ENCODE results near the gene TLL1. TPM values are rescaled to one million over a fixed set of nuclear protein-coding genes. Genes with fewer than 3 reads are reported as not detected.
A peak's percentile ranks its signal among the peaks of the same experiment; 100 is the strongest.

The TLL1 gene
- polyA plus RNA-seq, 1 donor: 1.7 TPM

DNA sequence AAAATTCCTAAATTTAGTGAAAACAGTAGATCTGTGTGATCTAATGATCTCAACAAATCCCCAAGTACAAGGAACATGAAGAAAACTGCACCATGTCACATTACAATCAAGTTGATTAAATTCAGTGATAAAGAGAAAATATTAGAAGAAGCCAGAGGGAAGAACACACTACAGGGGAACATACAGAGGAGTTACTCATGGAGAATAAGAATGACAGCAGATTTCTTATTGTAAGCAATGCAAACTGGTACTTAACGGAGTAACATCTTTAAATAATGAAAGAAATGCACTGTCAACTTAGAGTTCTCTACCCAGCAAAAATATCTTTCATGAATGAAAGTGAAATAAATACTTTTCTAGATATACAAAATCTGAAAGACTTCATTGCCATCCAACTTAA is 21.1 kb downstream of the TLL1 start:
- DNase-seq: no peak

DNA sequence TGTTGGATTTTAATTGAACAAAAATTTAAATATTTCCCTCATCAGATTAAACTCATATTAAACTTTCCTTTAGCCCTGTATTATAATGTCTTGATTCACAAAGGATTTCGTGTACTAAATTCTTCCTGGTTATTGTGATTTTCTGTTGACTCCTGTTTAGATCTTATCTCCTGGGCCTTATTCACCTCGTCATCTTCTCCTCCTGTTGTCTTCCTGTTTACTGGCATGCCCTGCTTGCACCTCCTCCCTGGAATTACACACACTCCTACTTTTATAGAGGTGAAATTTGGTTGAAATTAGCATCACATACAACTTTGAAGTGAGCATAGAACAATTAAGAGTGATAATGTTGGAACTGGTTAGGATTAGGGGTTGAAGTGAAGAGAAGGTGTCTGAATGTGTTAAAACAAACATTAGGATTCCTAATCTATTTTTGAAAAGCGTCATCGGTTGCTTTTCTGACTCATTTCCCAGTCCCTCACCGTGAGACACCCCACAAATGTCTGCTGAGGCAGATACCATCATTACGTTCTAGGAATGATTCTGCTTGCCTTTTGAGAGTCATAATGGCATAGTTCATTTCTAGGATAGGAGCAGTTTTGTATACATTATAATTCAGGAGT is 32.5 kb downstream of the TLL1 start:
- no peak for DNase-seq

DNA sequence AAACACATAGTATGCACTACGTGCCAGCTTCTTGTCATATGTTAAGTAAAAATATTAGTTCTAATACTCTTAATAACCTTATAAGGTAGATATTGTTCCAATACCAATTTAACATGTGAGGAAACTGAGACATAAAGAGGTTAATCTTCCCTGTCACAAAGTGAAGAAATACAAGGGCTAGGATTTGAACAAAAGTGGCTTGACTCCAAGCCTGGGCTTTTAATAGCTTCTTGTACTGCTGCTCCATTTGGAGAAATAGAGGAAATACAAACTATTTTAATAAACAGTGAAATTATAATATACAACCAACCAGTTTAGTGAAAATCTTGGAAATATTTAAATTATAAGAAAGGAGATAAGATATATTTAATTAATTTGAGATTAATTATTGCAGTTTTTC is 33.2 kb downstream of the TLL1 start:
- DNase-seq: no peak

DNA sequence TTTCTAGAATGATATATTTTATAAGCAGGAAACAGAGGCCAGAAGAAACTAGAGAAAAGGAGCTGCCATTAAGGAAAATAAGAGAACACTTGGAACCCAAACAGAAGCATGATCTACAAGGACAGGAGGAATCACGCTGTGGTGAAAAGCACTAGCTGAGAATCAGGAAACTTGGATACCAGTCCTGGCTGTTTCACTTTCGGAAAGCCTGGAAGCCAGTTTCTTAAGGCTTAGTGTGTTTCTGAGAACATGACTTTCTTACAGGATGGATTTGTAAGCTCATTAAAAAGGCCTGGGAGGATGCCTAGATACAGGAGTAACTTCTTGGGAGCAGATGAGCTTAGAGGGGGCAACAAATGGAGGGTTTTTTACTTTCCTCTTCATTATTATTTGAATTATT is 36.9 kb downstream of the TLL1 start:
- DNase-seq: peak; percentile 53

DNA sequence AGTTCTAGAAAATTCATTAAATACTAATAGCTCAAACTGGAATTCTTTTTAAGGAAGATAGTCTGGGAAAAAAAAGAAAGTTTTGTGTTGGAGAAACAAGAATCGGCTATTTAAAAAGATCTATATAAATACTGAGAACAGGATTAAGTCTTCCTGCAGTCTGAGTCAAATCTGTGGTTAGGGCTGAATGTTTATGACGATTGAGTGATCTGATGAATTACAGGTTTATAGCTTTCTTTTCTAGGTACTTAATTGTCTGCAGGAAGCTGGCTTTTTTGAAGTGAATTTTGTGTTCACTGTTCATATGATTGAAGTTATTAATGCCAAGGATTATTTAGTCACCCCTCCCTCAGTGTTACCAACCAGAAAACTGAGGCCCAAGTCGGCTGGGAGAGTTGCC is 42.2 kb downstream of the TLL1 start:
- no peak for DNase-seq

DNA sequence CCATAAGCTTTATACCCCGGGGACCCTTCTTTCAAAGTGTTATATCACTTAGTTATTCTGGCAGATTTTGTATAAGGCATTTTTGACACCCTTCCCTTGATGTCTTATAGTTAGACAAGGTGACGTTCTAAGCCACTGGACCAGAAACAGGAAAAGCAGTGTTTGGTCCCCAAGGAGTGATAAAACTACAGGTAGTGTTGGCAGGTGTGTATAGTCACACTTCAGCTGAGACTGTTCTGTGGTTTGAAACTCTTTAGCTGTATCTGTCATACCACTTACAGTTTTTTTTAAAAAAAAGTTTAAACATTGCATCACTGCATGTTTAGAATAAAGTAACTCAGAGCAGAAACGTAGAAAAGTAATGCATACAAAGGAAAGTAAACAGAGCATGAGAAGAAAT is 48.5 kb downstream of the TLL1 start:
- no peak for DNase-seq

DNA sequence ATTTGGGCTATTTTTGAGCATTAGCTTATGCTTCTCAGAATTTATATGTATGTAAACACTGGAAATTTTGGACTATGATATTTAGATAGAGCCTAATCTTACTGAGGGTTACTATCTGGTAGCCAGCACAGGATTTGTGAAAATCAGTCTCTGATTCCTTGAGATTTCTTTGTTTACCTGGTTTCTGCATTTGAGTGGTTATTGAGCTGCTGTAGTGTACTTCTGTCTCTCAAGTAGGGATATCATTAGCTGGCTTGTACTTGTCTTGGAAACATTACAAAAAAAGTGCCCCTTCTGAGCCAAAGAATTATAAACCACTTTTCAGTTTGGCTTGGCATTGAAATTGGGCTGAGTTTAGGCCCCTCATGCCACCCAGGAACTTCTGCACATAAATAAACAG is 49.7 kb downstream of the TLL1 start:
- DNase-seq: no peak

DNA sequence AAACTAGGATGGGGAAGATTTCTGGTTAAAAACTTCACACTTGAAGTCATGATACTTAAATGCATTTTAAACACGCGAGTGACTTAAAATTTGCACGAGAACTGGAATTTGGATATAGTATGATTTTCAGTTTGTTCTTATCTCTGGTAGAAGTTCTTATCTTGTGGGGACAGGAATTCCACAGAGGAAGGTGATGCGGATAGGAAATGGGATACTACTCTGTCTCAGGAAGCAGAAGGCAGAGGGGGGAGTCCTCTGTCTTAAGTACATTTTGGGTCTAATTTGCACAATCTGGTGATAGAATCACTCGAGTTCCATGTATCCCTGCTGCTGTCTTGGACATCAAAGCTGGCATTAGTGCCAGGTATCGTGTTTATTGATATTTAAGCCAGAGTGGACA is 53.3 kb downstream of the TLL1 start:
- no peak for DNase-seq

DNA sequence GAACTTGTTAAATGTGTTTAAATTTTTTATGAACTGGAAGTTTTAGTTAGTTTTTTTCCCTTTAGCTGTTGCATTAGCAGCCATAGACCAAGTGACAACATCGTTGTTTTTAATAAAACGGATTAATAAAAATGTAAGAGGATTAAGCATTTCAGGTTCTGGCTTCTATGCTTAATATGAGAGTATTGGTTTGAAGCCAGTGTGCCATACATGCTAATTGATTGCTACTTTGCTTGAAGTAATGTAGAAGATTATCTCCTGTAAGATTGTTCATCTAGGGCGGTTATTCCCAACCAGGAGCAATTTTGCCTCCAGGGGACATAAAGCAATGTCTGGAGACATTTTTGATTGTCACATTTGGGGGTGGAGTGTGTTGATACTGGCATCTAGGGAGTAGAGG is 54.3 kb downstream of the TLL1 start:
- DNase-seq: no peak

DNA sequence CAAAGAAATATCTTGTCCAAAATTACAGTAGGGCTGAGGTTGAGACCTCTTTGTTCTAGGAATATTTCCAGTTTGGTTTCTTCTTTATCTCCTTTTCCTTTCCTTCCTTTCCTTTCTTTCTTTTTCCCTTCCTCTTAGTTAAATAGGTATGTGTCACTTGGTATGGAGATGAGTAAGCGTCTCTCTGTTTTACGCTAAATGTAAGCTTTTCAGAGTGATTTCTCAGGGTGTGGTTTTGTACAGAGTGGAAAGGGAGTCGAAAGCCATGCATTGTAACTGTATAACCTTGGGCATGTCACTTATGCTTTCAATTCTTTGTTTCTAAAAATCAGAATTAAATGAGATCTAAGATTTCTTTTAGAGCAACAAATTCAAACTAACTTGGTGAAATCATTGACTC is 54.8 kb downstream of the TLL1 start:
- no peak for DNase-seq

DNA sequence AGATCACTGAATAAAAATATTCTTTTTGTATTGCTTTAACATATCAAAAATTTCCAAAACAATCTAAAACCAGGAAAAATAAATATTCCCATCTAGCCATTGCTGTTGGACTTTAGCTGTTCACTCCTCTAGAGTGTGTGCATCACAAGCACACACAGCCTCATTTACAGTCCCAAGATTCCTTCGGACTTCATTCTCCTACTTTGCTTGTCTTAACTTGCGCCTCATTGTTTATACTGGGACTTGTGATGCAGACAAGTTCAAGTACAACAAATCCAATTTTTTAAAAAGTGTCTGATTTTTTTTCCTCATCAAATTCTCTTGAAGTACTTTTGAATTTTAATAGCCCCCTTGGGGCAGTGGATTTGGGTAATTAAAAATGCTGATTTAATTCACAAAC is 55.6 kb downstream of the TLL1 start:
- DNase-seq: no peak

DNA sequence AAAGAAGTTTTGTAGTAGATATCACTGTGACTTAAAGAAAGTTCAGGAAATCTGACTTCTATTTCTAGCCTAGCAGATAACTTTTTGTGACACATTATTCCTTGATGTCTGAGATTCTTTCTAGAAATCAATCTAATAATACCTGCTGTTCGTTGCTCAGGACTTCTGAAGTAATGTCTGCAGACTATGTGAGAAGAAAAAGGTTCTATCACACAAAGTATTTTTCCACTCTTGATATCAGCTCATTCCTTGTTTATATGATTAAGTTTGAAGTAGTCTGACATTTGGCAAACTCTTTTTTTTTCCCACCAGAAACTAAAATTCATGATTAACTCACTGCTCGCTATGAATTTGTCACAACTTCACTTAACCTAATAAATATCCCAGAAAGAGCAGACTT is 56.6 kb downstream of the TLL1 start:
- DNase-seq: no peak

DNA sequence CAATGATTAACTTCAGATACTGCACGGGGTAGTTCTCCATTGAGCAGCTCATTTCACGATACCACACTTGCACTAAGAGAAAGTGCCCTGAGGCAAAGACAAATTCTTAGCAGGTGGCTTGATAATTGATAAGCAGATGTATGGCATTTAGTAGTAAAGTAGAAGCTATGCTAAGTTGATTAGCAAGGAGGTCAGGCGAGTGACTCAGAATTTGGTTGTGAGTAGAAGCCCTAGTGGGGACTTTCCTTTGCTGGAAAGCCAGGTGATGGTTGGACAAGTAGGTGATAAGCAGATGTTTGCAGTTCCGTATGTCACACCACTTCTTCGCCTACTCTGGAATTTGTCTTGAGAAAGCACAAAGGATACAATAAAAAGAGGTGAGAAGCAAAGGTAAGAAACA is 58.7 kb downstream of the TLL1 start:
- DNase-seq: no peak

DNA sequence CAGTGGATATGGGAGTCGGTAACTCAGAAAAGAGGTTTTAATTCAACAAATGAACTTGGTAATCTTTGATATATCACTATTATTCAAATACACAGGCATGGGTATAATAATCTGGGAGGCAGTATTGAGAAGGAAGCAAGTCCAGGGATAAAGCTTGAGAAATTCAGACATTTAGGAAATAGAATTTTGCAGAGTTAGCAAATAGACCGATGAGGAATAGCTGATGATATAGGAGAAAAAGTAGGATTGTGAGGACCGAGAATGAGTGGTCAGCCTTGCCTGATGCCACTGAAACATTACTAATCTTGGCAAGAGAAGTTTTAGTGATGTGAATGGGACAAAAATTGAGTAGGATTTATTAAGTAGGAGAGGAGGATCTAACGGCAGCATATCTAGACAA is 71.9 kb downstream of the TLL1 start:
- no peak for DNase-seq

DNA sequence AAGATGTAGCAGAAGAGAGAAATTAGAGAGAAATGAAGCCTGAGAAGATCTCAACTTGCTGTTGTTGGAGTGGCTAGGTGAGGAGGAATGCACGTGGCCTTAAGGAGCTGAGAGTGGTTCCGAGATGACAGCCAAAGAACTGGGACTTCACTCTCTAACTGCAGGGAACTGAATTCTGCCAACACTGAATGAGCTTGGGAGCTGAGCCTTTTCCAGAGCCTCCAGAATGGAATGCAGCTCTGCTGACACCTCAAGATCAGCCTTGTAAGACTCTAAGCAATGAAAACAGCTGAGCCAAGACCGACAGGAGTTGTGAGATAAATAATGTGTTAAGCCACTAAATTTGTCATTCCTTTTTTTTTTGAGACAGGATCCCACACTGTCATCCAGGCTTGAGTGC is 73.0 kb downstream of the TLL1 start:
- DNase-seq: no peak

DNA sequence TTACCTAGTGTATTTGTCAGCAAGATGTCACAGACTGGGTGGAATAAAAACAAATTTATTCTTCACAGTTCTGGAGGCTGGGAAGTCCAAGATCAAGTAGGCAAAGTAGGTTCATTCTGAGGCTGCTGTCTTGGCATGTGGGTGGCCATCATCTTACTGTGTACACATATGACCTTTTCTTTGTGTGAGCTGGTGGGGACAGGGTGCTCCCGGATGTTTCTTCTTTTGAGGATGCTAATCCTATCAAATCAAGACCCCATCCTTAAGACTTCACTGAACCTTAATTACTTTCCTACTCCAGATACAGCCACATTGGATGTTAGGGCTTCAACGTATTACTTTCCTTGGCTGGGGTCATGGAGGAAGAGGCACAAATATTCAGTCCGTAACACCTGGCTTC is 74.0 kb downstream of the TLL1 start:
- no peak for DNase-seq

DNA sequence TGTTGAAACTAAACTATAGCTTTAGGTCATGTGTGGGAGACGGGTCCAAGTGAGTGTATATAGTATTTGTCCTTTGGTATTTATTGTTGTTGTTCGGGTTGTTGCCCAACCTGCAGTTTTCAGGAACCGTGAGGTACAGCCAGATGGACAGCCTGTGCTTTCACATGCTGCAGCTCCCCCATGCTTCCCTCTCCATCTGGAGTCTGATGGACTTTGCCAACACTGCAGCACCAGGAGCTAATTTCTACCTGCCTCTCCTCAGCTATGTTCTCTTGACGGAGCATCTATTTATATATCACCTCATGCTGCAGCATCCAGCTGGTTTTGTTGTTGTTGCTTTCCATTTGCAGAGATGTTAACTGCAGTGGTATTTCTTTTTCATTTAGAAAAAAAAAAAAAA is 80.1 kb downstream of the TLL1 start:
- no peak for DNase-seq

DNA sequence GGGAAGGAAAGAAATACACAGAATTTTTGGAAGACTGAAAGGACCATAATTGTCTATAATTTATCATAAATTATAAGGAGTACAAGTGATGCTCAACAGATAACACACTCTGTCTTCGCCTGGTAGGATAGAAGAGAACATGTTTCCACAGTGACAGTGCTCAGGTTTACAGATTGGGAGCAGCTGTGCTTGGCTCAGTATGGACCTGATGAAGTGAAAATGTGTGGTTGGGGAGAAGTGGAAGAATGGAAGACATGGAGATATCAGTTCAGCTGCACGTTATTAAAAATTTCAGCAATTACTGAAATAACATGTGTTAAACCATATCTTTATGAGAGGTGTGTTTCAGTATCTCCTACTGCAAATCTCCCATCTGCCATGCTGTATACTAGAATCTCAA is 90.6 kb downstream of the TLL1 start:
- DNase-seq: no peak

DNA sequence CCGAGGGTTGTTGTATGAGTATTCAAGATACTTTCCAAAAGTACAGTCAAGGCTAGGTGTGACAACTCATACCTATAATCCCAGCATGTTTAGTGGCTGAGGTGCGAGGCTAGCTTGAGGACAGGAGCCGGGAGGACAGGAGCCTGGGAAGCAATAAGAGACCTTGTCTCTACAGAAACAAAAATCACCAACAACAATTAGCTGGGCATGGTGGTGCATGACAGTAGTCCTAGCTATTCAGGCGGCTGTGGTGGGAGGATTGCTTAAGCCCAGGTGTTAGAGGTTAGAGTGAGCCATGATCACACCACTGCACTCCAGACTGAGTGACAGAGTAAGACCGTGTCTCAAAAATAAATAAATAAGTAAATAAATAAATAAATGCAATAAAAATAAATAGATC is 91.6 kb downstream of the TLL1 start:
- no peak for DNase-seq

DNA sequence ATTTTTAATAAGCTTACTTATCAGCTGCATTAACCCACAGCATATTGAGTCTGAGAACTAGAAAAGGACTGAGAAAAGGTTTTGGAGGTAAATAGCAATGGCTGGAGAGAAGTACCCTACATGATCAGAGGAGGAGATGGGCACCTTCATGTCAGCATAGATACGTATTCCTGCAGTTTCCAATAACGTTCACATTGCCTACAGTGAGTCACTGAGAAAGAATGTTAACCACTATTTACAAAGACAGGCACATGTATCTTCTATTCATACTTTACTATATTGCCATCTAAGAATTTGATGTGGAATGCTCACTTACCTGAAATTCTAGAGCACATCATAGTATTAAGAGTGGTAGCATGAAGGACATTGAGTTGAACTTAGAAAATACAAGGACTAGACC is 92.5 kb downstream of the TLL1 start:
- no peak for DNase-seq

DNA sequence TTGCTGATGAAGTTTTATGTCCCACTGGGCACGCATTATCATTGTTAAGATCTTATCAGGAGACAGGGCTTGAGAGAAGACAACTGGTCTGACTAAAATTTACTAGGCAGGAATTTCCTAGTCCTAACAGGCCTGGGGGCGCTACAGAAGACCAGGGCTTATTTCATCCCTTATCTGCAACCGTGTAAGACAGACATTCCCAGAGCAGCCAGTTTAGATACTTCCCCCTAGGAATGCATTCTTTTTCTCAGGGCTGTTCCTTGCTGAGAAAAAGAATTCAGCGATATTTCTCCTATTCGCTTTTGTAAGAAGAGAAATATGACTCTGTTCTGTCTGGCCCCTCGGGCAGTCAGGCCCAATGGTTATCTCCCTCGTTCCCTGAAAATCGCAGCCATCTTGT is 93.8 kb downstream of the TLL1 start:
- no peak for DNase-seq

DNA sequence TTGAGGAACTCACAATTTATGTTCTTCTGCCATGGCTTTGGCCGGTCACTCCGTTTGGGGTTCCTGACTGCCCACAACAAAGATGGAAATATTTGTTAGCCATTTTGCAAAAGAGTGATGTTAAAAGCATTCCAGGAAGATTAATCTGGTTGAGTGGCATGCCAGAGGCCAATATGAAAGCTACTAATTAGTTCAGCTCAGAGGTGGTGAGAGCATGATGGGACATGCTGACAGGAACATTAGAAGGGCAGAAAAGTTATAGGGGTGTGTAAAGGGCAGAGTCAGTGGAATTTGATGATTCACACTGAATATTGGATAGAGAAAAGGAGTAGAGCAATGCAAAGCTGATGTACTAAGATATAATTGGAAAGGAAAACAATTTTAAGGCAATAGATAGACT is 94.4 kb downstream of the TLL1 start:
- DNase-seq: no peak

DNA sequence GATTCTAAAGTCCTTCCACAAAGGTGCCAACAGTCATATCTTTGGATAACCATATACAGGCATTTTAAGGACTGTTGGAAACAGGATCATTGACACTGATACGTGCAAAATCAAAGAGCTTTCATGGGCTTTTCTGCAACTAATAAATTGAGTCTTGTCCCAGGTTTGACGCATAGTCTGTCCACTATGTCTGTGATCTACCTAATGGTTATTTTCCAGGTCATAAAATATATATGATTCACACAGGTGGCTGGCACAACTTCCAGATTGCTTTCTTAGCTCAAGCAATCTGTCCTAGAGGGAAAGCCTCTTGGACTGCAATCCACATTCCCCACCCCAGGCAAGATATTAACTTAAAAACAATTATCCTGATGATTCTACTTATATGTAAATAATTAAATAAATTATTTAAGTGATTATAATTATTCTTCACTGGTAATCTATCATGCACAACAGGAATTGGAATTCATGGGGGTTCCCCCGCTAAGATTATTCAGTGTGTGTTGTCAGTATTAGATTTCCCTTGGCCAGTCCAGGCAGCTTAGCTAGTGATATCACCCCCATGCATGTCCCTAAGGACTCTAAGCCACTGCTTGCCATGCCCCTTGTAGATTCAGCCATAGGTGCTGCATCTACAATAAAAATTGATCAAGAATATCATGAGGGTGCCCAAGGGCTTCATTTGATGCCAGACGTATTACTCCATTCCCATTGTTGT is 97.8 kb downstream of the TLL1 start:
- no peak for DNase-seq

DNA sequence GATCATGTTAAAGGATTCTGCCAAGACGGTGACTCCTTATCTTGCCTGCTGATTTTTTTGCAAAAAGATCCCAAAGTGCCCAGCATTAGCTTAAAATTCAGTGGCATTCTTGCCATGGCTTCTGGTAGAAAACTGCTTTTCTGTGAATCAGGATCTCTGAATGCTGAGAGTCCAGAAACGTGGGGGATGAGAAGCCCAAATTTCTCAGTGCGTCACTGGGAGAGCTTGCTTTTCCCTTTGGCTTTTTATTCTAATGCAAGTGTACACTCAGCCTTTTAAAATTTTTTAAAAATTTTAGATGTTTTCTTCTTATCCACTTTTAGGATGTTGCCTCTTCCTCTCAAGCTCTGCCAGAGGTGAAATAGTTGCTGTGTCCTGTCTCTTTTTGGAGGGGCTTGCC is 98.4 kb downstream of the TLL1 start:
- no peak for DNase-seq

DNA sequence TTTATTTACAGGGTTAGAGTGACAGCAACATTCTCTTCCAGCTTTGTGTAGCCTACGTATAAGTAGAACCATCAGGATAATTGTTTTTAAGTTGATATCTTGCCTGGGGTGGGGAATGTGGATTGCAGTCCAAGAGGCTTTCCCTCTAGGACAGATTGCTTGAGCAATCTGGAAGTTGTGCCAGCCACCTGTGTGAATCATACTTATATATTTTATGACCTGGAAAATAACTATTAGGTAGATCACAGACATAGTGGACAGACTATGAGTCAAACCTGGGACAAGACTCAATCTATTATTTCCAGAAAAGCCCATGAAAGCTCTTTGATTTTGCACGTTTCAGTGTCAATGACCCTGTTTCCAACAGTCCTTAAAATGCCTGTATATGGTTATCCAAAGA is 98.9 kb downstream of the TLL1 start:
- no peak for DNase-seq

Measured in hindlimb muscle (tissue), 1 donor.